CD4-positive, alpha-beta T cell treated with Interleukin-2 at 100 ng/mL for 4 hours (primary cell): ENCODE measurements around the gene HOXD11.

Experiments
- DNase-seq: peaks from one replicate; pipeline ENCODE4 v3.0.0-alpha.2; 2020; ENCODE audit warnings: low spot score

HOXD11 gene

DNA sequence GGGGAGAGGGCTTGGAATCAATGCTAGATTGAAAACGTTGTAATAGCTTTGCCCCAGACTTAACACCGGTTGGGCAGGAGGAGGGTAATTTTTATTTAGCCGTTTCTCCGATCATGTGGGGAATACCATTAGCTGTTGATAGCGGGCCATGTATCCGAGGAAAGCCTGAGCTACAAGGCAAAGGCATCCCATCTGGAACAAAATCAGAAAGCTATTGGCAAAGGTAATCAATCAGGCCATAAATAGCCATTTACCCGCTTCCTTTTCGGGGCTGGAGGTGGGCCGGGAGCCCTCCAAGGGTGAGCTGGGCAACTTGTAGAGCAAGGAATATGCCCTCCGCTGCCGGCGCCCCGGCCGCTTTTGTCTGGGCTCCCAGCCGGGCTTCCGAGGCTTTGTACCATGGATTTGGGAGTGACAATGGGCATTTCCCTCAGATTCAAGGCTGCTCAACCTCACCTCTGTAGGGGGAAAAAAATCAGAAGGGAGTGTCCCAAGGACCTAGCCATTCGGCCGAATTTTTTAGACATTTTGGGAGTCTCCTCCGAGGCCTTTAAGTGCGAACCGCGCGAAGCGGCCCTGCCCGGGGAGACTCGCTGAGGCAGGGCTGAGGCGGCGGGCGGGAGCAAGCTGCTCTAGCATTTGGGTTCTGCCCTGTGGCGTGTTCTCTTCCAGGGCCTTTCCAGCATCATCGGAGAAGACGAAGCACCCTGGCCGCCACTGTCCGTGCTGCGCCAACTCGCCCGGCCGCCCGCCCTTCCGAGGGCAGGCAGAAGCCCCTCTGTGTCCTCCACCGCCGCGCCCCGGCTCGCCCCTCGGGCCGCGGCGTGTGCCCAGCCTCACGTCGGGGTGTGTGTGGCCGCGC is 14.3 kb downstream of the HOXD11 start:
- no peak for DNase-seq

DNA sequence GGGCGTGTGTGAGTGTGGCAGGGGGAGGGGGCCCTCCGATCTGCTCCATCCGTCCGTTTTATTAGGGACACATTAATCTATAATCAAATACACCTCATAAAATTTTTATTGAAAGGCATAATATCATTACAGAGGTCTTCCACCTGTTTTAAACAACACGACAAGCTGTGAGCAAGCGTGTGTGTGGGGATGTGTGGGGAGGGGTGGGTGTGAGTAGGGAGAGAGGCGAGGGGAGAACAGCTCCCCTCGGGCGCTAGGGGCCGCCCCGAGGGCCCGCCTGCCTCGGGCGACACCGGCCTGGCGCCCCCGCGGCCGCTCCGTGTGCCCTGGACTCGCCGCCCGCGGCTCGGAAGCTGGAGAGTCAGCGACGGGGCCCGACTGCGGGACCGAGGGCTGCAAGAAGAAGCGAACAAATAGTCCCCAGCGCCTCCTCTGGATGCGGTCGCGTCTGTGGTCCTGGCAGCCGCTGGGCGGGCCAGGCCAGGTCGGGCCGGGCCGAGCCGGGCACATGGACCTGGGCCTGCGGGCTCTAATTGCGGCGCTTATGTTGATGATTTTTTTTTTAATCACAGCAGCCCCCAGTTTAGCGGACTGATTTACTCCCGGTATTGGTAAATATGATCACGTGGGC is 15.1 kb downstream of the HOXD11 start:
- DNase-seq: no peak

DNA sequence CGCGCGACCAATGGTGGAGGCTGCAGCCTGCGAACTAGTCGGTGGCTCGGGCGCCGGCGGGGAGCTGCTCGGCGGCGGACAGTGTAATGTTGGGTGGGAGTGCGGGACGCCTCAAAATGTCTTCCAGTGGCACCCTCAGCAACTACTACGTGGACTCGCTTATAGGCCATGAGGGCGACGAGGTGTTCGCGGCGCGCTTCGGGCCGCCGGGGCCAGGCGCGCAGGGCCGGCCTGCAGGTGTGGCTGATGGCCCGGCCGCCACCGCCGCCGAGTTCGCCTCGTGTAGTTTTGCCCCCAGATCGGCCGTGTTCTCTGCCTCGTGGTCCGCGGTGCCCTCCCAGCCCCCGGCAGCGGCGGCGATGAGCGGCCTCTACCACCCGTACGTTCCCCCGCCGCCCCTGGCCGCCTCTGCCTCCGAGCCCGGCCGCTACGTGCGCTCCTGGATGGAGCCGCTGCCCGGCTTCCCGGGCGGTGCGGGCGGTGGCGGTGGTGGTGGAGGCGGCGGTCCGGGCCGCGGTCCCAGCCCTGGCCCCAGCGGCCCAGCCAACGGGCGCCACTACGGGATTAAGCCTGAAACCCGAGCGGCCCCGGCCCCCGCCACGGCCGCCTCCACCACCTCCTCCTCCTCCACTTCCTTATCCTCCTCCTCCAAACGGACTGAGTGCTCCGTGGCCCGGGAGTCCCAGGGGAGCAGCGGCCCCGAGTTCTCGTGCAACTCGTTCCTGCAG is 15.8 kb downstream of the HOXD11 start, which contains the start of gene HOXD9:
TSS of gene HOXD9 (plus strand) at position 37 of the 728 bp plus-strand sequence. CDS start at position 87, 50 bp downstream.
- DNase-seq: no peak

DNA sequence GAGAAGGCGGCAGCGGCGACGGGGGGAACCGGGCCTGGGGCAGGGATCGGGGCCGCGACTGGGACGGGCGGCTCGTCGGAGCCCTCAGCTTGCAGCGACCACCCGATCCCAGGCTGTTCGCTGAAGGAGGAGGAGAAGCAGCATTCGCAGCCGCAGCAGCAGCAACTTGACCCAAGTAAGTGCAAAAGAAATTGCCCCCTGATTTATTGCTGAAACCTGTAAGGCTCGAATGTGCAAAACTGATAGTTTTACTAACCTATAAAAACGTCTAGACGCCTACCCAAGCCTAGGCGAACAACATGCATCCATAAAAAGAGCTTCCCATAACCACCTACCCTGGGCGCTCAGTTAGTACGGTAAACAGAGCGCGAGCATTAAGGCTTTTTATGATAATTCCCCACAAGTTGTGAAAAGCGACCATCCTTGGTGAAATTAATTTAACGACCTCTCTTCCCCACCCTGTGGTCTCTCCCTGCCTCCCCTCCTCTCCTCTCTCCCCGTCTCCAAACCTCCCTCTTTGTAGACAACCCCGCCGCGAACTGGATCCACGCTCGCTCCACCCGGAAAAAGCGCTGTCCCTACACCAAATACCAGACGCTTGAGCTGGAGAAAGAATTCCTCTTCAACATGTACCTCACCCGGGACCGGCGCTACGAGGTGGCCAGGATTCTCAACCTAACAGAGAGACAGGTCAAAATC is 16.5 kb downstream of the HOXD11 start:
- no peak for DNase-seq

DNA sequence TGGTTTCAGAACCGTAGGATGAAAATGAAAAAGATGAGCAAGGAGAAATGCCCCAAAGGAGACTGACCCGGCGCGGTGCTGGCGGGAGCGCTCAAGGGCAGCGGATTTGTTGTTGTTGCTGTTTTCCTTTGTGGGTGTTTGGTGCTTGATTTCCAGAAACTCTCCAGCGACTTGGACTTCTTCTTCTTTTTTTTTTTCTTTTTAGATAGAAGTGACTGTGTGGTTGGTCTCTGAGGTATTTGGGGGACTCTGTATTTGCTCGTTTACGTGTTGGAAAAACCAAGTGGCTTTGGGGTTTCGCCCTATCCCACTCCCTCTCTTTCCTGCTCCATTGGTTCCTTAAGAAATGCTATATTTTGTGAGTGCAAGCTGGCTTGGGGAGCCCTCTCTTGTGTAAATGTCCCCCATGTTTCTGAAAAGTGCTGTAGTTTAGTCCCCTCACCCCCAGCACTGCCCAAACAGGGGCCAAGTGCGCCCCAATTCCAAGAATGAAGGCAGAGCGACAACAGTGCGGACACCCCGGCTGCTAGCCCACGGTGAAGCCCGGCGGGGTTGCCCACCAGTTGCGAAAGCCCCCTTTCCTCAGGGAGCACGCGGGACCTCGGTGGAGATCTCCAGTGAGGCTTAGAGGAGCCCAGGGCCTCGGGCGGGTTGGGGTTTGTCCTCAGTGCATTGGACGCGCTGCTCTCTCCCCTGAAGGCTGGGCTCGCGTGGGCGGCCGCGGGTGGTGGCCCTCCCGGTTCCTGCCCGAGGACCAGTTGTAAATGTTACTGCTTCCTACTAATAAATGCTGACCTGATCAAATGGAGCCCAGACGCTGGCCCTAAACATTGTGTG is 17.2 kb downstream of the HOXD11 start:
- no peak for DNase-seq

DNA sequence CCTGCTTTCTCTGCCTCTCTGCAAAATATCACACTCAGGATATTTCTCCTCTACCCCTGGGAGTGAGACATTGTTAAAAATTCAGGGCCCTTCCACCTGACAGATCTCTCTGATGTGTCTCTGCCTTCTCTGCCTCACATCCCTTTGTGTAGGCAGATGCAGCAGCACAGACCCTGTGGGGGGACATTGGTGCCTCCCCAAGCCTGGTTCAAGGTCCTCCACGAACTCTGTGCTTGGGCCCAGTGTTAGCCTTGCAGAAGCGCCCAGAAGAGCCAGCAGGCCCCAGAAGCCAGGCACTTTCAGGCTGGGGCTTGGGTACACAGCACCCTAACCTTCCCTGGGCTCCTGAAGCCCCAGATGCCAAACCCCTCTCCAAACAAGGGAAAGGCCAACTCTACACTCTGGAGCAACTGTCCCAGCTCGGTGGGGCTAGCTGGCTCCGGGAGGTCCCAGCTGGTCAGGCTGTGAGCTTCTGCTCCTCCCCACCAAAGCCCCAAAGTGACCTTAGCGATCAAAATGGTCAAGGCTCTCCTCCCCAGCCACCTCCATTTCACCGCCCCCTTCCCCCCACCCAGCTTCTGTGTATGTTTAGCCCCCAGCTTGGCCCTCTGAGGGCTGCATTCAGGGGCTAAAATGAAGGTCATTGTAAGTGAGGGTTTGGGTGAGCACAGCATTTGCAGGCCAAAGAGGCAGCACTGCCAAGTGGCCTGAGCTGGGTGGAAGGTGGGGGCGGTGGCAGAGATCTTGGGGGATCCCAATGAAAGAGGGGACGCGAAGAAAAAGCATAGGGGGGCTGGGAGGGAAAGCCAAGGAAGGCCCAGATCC is 18.1 kb downstream of the HOXD11 start:
- DNase-seq: no peak

DNA sequence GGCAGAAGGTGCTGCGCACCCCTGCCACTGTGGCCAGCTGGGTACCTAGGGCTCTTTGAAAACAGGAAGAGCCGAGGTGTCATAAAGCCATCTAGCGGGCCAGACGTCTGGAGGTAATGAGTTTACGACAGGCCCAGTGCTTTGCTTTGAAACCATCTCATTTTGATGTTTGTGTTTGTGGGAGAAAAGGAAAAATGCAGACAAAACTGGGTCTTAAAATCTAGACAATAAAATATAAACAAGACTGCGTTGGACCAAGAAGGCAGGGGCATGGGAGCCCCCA is 18.6 kb downstream of the HOXD11 start:
- no peak for DNase-seq

DNA sequence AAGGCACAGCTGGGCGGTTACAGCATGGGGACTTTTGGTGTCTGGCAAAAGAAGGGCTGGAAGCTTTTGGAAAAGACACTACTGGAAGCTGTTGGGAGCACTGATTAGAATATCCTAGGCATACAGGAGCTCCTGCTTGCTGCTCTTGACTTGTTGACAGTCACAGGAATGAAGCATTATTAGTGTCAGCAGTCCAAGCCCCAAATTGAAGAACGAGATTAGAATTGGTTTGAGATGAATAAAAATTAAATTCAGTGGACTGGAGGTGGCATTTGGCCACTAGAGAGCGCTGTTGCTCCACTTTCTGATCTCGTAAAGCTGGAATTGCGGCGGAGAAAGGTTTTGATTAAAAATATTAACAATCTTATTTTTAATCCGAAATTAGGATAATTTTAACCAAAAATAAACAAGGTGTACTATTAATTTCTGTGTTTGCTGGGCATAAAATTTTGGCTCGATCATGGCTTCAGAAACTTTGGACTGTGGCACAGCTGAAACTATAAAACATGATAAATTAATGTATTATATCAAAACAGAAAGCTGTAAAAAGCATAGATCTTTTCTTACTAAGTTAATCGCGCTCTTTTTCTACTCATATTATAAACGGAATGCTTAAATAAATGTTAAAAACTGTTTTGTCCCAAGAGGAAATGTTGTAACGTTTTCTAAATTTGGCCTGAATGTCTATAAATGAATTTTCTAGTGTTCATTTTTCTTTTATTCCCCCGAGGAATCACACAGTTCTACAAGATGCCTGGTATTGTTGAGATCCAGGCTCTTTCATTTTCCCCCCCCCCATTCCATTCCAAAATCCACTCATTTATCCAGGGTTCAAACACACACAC is 20.1 kb downstream of the HOXD11 start:
- peak; percentile 72 for DNase-seq

DNA sequence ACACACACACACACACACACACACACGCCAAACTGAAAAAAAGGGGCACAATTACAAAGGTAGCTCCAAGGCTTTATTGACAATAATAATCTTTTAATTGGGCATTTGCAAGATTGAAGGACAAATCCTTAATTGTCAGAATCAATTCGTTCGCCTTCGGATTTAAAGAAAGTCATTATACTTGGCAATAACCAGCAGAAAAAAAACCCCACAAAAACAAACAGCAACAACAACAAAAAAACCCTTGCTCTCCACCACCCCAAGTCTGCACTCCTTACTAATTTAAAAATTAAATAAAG is 20.6 kb downstream of the HOXD11 start:
- no peak for DNase-seq

DNA sequence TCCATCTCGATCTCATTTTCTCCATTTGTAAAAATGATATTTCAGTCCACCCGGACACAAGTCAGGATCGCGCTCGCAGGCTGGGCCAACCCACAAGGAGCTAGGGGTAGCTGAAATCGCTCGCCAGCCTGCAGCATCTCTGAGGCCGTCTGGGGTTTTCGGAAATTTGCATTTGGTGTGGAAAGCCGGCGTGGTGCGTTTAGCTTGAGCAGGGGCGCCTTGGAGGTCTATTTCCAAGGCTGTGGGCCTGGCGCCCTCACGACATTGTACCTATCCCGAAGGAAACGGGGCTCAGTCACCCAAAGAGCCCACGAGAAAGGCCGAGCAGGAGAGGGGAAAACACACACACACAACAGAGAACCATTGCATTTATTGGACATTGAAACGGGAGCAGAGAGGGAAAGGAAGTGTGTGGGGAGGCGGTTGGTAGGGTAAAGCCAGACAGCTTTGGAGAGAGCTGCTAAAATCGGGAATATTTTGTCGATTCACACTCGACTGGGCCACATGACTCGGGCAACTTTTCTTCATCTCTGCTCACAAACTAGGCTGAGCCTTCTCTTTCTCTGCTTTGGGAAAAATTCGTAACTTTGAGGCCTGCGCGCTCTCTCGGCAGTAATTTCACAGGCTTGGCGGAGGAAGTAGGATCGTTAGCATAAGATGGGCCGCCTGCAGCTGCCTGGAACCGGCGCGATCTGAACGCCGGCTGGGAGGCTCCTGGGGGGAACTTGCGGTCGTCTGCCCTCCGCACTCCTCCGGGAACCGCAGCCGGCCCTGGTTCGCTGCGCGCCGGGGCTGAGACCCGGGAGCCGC is 21.3 kb downstream of the HOXD11 start:
- DNase-seq: no peak

DNA sequence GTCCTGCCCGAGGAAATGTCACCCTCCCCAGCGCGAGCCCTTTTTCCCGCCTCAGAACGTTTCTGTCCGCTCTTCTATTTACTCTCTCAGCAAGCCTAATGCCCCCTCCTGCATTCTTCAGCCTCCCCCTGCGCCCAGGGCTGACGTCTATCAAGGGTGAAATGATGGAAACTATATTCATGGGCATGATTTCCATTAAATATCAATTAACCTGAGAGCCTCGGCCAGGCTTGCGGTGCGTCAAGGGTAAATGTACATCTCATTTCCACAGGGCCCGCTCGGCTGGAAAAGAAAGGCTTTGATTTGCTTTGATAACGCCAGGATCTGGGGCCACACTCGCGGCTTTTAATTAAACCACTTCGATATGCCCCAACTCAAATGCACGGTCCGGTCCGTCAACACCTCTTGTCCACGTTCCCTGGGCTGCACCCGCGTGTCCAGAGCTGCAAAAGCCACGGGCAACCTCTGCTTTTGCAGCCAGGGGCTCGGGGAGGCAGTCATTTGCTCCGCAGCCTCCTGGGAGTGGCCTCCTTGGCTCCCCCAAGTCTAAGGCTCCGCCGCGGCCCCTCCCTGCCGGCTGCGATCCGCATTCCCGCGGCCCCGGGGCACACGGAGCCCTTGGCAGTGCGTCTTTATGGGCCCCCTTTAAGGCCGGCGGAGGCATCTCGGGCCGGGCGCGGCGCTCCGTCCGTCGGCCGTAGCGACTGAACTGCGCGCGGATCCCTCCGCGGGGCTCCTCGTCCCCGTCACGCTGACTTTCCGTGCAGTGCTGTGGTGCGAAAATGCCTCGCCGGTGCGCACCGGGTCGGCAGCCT is 22.1 kb downstream of the HOXD11 start, which contains the start of gene HOXD8:
TSS of gene HOXD8 (plus strand) at position 724 of the 815 bp plus-strand sequence. CDS start 662 bp downstream, outside the sequence.
- DNase-seq: no peak

DNA sequence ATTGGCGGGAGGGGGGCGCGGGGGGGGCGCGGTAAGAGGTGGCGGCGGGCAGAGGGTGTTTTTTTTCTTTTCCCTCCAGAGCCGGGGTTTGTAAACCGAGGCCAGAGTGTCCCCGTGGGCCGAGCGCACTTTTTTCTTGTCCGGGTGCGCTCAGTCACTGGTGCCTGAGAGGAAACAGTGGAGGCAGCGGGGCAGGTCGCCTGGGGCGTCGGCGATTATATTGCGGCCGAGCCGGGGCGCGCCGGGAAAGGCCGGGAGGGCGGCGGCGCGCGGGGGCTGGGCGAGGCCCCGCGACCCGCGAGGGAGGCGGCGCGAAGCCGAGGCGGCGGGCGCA is 22.7 kb downstream of the HOXD11 start:
- DNase-seq: no peak

DNA sequence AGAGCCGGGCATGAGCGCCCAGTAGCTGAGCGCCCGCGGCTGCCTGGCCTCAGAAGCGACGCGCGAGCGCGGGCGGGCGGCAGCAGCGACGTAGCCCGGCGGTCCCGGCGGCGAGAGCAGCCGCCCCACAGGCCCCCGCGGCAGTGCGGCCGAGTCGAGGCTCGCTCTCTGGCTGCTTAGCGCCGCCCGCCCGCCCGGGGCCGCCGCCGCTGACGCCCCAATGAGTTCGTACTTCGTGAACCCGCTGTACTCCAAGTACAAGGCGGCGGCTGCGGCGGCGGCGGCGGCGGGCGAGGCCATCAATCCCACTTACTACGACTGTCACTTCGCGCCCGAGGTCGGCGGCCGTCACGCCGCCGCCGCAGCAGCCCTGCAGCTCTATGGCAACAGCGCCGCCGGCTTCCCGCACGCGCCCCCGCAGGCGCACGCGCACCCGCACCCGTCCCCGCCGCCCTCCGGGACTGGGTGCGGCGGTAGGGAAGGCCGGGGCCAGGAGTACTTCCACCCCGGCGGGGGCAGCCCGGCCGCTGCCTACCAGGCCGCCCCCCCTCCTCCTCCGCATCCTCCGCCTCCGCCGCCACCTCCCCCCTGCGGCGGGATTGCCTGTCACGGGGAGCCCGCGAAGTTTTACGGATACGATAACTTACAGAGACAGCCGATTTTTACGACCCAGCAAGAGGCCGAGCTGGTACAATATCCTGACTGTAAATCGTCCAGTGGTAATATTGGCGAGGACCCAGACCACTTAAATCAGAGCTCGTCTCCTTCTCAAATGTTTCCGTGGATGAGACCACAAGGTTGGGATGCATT is 23.3 kb downstream of the HOXD11 start:
- DNase-seq: no peak

DNA sequence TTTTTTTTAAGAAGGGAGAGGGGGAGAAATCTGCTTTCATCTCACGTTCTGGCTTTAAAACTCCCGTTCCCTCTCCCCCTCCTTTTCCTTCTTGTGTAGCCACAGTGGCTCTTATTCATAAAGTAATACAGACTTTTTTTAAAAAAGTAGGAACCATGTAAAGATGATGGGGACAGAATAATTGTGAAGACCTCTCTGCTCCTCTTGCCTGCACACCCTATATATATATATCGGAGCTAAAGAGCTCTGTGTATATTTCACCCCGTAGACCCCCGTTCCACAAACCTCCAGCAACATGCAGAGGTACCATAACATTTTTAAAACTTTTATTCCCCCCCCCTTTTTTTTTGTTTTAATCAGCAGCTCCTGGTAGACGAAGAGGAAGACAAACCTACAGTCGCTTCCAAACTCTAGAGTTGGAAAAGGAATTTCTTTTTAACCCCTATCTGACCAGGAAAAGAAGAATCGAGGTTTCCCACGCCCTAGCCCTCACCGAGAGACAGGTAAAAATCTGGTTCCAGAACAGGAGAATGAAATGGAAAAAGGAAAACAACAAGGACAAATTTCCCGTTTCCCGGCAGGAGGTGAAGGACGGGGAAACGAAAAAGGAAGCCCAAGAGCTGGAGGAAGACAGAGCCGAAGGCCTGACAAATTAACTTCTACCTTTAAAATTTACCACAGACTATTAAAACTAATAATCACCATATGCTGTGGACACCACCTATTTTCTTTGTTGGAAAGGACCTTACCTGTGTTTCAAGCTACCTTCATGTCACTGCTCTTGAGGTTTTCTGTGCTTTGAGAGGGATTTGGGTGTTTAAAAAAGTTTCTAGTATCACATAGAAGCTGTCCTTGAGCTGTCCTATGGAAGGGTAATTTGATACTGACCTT is 24.1 kb downstream of the HOXD11 start:
- no peak for DNase-seq

DNA sequence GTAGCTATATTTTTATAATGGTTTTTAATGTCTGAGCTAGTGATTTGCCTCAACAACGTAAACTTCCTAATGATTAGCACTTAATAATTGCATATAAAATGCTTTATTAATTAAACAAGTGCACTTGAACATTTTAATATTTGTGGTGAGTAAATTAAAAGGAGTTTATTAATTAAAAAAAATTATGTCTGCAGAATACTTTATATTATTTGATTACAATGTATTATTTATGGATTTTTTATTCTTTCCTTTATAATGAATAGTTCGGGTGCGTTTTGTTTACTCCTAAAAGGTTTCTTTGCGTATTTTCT is 24.7 kb downstream of the HOXD11 start:
- DNase-seq: no peak
